Measurements from ENCODE around the gene CRYL1.

The CRYL1 gene

DNA sequence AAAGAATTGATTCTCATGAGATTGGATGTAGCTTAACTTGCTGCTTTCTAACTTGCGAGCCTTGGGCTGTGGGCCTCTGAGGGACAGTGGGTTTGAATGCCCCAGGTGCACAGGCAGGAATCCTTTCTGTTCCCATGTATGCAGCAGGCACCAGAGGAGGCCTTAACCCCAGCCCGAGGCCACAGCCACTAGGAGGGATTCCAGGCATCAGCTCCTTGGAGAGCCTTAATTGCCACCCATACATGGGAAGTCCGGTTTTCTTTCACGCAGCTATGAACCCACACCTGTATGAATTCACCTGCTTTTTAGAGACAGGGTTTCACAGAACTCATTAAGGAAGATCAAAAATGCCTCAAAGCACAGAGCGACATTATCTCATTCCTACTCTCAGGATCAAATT lies 117.9 kb downstream of the CRYL1 start:
- no peak overlapping the region for H3K4me3 ChIP-seq (ENCODE audit: control insufficient read depth, low read depth, low read length)
- TF ChIP-seq, protein P1, sequence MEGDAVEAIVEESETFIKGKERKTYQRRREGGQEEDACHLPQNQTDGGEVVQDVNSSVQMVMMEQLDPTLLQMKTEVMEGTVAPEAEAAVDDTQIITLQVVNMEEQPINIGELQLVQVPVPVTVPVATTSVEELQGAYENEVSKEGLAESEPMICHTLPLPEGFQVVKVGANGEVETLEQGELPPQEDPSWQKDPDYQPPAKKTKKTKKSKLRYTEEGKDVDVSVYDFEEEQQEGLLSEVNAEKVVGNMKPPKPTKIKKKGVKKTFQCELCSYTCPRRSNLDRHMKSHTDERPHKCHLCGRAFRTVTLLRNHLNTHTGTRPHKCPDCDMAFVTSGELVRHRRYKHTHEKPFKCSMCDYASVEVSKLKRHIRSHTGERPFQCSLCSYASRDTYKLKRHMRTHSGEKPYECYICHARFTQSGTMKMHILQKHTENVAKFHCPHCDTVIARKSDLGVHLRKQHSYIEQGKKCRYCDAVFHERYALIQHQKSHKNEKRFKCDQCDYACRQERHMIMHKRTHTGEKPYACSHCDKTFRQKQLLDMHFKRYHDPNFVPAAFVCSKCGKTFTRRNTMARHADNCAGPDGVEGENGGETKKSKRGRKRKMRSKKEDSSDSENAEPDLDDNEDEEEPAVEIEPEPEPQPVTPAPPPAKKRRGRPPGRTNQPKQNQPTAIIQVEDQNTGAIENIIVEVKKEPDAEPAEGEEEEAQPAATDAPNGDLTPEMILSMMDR (conservative IDR thresholded peaks at IDR 0.05; ENCODE audit: control insufficient read depth, insufficient read depth, low read depth, low read length): no peak
- DNase-seq (ENCODE audit: low read depth): no peak

DNA sequence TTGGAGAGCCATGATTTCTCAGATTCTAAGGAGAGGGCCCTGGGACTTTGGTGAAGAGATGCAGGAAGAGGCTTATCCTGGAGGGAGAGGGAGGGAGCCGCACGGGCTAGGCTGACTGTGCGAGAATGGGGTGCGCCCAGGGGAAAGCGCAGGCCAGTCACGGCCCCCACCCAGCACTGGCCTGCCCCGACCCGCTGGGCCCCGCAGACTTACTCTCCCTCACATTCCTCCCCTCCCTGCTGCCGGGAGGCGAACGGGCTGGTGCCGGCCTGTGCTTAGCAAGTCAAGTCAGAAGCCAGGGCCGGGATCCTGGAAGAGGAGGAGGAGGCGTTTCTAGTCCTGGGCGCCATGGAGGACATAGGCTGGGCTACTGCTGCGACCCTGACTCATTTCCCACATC lies 120.0 kb downstream of the CRYL1 start:
- TF ChIP-seq, protein P1 (conservative IDR thresholded peaks at IDR 0.05; ENCODE audit: control insufficient read depth, insufficient read depth, low read depth, low read length): no peak
- no peak overlapping the region for H3K4me3 ChIP-seq (ENCODE audit: control insufficient read depth, low read depth, low read length)
- no peak for DNase-seq (ENCODE audit: low read depth)

DNA sequence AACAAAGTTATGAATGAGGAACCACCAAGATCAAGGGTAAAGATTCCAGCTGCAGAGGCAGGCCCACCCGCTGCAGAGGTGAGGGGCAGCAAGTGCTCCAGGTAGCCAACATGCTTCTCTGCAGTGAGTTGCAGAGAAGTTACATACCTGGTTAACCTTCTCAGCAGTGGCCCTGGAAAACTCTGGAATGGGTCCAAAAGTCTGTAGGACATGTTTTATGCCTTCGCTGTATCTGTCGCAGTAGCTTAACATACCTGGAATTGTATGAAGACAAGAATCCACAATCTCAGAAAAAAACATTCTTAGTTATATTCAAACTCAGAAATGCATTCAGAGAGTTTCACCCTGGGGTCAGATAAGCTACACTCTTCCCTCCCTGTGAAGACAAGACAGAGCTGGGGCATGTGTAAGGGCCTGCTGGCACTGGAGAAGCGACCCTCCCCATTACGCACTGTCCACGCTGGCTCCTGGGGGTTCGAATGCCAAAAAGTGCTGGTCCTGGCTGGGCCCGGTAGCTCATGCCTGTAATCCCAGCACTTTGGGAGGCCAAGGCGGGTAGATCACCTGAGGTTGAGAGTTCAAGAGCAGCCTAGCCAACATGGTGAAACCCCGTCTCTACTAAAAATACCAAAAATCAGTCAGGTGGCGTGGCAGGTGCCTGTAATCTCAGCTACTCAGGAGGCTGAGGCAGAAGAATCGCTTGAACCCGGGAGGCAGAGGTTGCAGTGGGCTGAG lies 121.0 kb downstream of the CRYL1 start:
- no peak for DNase-seq (ENCODE audit: low read depth)
- no peak overlapping the region for H3K4me3 ChIP-seq (ENCODE audit: control insufficient read depth, low read depth, low read length)
- TF ChIP-seq, protein P1 (conservative IDR thresholded peaks at IDR 0.05; ENCODE audit: control insufficient read depth, insufficient read depth, low read depth, low read length): no peak

DNA sequence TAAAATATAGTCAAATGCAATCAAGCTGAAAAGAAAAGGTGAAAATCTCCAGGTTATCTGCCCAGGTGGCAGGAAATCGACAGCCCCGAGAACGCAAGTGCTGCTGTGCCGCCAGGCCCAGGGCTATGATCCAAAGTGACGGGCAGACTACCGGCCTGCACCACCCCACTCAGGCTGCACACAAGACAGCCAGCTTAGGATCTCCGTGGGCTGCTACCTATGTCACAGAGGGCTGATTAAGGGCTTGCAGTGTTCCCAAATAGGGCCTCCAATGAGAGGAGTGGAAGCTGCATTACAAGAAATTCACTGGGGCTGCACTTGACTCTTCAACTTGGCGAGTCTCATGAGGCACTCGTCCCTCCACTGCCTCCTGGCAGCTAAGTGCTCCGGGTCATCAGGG lies 121.8 kb downstream of the CRYL1 start:
- no peak overlapping the region for H3K4me3 ChIP-seq (ENCODE audit: control insufficient read depth, low read depth, low read length)
- TF ChIP-seq, protein P1 (conservative IDR thresholded peaks at IDR 0.05; ENCODE audit: control insufficient read depth, insufficient read depth, low read depth, low read length): no peak
- no peak for DNase-seq (ENCODE audit: low read depth)

DNA sequence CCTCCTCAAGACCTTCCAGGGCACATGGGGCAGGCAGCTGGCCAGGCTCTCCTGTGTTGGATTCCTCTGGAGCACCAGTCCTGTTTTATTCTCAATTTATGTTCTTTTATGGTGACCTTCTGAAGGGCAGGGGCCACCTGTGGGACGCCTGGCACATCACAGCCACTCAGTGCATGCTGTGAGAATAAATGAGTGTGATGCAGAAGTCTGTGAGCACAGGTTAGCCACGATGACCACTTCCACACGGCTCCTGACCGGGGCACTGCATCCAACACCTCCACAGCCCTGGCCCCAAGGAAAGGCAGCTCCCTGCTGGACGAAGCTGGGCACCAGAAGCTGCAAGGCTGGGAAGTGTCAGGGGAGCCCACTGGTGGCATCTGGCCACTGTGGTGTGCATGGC lies 122.8 kb downstream of the CRYL1 start:
- TF ChIP-seq, protein P1 (conservative IDR thresholded peaks at IDR 0.05; ENCODE audit: control insufficient read depth, insufficient read depth, low read depth, low read length): no peak
- DNase-seq (ENCODE audit: low read depth): no peak
- H3K4me3 ChIP-seq (ENCODE audit: control insufficient read depth, low read depth, low read length): no peak overlapping the region

DNA sequence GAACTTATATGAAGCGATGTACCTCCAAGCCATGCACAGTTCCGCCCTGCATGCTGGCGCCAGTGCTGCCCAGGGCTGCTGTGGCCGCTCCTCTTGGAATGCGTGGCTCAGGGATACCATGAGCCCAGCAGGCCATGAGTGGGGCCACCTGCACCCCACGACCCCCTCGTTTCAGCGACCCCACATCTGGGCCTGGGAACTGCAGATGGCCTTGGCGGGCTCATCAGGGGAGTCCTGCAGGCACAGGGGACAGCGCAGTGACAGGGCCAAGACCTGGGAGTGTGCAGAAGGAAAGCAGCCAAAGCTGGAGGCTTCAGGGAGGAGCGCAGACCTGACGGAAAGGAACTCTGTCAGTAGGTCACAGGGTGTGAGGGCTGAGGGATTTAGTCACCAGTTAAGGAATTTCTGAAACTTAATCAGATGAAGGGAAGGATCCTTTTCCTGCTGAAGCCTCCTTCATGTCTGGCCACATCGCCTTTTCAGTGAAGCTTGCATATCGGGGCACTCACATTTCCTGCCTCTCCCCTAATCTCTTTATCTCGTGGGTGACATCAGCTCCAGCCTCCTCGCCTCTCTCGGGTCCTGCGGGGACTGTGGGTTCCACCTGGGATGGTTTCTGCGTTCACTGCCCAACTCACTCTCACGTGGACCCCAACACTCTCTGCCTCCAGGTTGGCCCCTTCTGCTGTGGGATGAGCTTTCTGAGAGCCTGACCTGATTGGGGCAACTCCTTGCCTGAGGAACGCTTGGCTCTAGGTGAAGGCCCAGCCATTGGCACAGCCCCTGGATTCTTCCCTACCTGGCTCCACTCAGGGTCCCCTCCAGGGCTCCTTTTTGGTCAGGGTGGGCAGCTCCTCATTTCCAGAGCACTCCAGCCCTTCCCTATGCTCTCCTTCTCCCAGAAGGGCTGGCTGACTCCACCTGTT lies 123.5 kb downstream of the CRYL1 start:
- H3K4me3 ChIP-seq (ENCODE audit: control insufficient read depth, low read depth, low read length): no peak overlapping the region
- TF ChIP-seq, protein P1 (conservative IDR thresholded peaks at IDR 0.05; ENCODE audit: control insufficient read depth, insufficient read depth, low read depth, low read length): no peak
- DNase-seq (ENCODE audit: low read depth): peak; percentile 61

Measured in fibroblast of mammary gland (primary cell).